Fibroblast of mammary gland (primary cell): ENCODE measurements around the gene RPN1.

Source experiments
- DNase-seq: peaks from one replicate; pipeline ENCODE4 v3.0.0-alpha.2; 2010; ENCODE audit warnings: low read depth
- H3K4me3 ChIP-seq: 2 replicates; pipeline ENCODE4 v1.5.1; 2011; ENCODE audit warnings: low read depth, mild to moderate bottlenecking, low read length, moderate library complexity; ENCODE audit not compliant: control insufficient read depth
- CTCF ChIP-seq: conservative IDR thresholded peaks from 2 replicates; pipeline ENCODE4 v1.5.1; 2011; ENCODE audit warnings: low read depth, low read length, inconsistent platforms; ENCODE audit not compliant: control insufficient read depth, insufficient read depth

The RPN1 gene

GRCh38 chr3:128578346-128578745 lies 72.3 kb downstream of the RPN1 start:
- H3K4me3 ChIP-seq: no peak overlapping the region
- no peak for DNase-seq
- TF ChIP-seq CTCF: no peak

- DNase-seq: no peak
- H3K4me3 ChIP-seq: no peak overlapping the region
- no peak for TF ChIP-seq CTCF
These were observed 72.9 kb downstream of the RPN1 start for GRCh38 chr3:128577711-128578110.

GRCh38 chr3:128576290-128576689 lies 74.3 kb downstream of the RPN1 start:
- H3K4me3 ChIP-seq: no peak overlapping the region
- no peak for TF ChIP-seq CTCF
- no peak for DNase-seq

- no peak for TF ChIP-seq CTCF
- no peak for DNase-seq
- no peak overlapping the region for H3K4me3 ChIP-seq
These were observed 74.8 kb downstream of the RPN1 start for GRCh38 chr3:128575777-128576176.

GRCh38 chr3:128573707-128574162 lies 76.9 kb downstream of the RPN1 start:
- DNase-seq: no peak
- TF ChIP-seq CTCF: no peak
- no peak overlapping the region for H3K4me3 ChIP-seq

GRCh38 chr3:128573160-128573559 lies 77.5 kb downstream of the RPN1 start:
- H3K4me3 ChIP-seq: no peak overlapping the region
- no peak for DNase-seq
- TF ChIP-seq CTCF: no peak

GRCh38 chr3:128572644-128573105 lies 77.9 kb downstream of the RPN1 start:
- no peak for DNase-seq
- H3K4me3 ChIP-seq: no peak overlapping the region
- TF ChIP-seq CTCF: peak; percentile 29
